ENCODE measurements around the gene FSHR. TPM values are rescaled to one million over a fixed set of nuclear protein-coding genes. Genes with fewer than 3 reads are reported as not detected.

The FSHR gene
- total and polyA plus RNA-seq, 9 donors: 0.22 to 4.0 (median 1.8) TPM

DNA sequence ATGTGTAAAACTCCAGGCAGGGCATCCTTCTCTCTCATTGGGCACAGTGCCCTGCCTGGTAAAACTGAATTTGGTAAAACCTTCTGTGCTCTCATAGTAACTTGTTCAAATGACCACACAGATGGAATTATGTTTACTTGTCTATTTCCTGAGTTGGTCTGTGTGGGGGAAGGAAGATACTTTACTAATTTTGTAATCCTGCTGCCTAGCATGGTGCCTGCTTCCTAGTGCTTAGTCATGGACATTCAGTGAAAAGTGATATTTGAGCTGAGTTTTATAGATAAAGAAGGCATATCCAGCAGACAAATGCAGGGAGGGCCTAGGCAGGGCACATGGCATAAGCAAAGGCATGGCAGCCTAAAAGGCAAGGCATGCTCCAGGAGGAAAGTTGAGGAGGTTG is 199.4 kb downstream of the FSHR start:
- no peaks in the 10 kb centered on the region for H3K27me3 ChIP-seq
- TF ChIP-seq EP300 (IDR thresholded peaks at IDR 0.05): no peak
- no peak for TF ChIP-seq POLR2A (IDR thresholded peaks at IDR 0.05)
- TF ChIP-seq, protein P1, sequence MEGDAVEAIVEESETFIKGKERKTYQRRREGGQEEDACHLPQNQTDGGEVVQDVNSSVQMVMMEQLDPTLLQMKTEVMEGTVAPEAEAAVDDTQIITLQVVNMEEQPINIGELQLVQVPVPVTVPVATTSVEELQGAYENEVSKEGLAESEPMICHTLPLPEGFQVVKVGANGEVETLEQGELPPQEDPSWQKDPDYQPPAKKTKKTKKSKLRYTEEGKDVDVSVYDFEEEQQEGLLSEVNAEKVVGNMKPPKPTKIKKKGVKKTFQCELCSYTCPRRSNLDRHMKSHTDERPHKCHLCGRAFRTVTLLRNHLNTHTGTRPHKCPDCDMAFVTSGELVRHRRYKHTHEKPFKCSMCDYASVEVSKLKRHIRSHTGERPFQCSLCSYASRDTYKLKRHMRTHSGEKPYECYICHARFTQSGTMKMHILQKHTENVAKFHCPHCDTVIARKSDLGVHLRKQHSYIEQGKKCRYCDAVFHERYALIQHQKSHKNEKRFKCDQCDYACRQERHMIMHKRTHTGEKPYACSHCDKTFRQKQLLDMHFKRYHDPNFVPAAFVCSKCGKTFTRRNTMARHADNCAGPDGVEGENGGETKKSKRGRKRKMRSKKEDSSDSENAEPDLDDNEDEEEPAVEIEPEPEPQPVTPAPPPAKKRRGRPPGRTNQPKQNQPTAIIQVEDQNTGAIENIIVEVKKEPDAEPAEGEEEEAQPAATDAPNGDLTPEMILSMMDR (IDR thresholded peaks at IDR 0.05): no peak
- no peak overlapping the region for H3K4me3 ChIP-seq

DNA sequence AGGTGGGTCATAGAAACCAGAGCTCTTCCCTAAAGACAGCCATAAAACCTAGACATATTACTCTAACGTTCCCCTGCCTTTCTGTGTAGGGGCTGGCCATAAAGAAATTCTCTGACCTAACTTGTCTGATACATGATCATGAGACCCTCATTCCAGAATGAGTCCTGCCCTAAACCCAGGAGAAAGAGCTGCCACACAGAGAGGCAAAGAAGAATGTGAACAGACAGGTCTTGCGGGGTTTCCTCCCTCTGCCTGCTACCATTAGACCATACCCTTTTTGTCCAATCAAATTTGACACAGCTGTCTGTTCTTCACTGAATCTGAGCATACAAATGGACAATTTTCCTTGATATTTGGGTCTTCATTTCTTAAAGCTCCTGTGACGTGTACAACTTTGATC is 200.0 kb downstream of the FSHR start:
- intact Hi-C loops (cut with DNase I): no loop called here
- 86 to 87% (median 87%) methylated on average over 3 of the region's 3 CpGs for WGBS, 3 donors
- H3K36me3 ChIP-seq: no peaks in the 10 kb centered on the region
- TF ChIP-seq, protein P1 (IDR thresholded peaks at IDR 0.05): no peak
- TF ChIP-seq EP300 (IDR thresholded peaks at IDR 0.05) (no peak), POLR2A (IDR thresholded peaks at IDR 0.05) (no peak)
- H3K9me3 ChIP-seq: no peaks in the 10 kb centered on the region
- H3K27me3 ChIP-seq: no peaks in the 10 kb centered on the region
- no peak overlapping the region for H3K4me3 ChIP-seq
- no peak for DNase-seq
- H3K27ac ChIP-seq: no peak overlapping the region
- no peaks in the 10 kb centered on the region for H3K4me1 ChIP-seq (ENCODE audit: insufficient read depth)

More for the DNA sequence above, 199.4 kb downstream of the FSHR start:
- H3K27ac ChIP-seq: no peak overlapping the region
- H3K4me1 ChIP-seq (ENCODE audit: insufficient read depth): no peaks in the 10 kb centered on the region
- no peaks in the 10 kb centered on the region for H3K36me3 ChIP-seq
- intact Hi-C loops (cut with DNase I): no loop called here
- no peak for DNase-seq
- H3K9me3 ChIP-seq: no peaks in the 10 kb centered on the region

- TF ChIP-seq POLR2A (IDR thresholded peaks at IDR 0.05) (no peak), EP300 (IDR thresholded peaks at IDR 0.05) (no peak)
- TF ChIP-seq, protein P1 (IDR thresholded peaks at IDR 0.05): no peak
- DNase-seq: no peak
- WGBS, 3 donors: 48 to 77% (median 72%) methylated on average over 3 of the region's 3 CpGs
- Histone ChIP-seq H3K27me3 (no peaks in the 10 kb centered on the region), H3K36me3 (no peaks in the 10 kb centered on the region), H3K4me3 (no peak overlapping the region), H3K4me1 (ENCODE audit: insufficient read depth) (peaks cover 2% of the 10 kb centered on the region), H3K27ac (no peak overlapping the region), H3K9me3 (no peaks in the 10 kb centered on the region)
- intact Hi-C loops (cut with DNase I): no loop called here
Observed at GRCh38 chr2:48952614-48953013, 201.7 kb downstream of the FSHR start.

DNA sequence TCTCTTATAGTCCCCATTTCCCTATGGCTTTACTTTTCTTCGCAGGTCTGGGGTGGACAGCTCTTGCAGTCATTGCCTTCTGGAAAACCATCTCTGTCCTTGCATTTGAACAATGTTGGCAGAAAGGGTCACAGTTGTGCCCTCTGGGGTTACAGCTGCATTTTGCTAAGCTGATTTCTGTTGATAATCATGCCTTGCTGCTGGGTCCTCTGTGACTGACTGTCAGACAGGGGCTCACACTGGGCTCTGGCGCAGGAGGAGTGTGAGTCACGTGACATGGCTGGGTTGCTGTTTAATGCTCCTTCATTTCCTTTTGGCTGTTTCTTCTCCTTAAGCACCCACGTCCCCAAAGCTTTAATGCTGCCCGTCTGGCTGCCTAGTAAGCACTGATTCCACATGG is 202.2 kb downstream of the FSHR start:
- WGBS, 3 donors: 67 to 74% (median 73%) methylated on average over 5 of the region's 5 CpGs
- intact Hi-C loops (cut with DNase I): no loop called here
- DNase-seq: no peak
- no peaks in the 10 kb centered on the region for H3K36me3 ChIP-seq
- H3K27ac ChIP-seq: no peak overlapping the region
- H3K27me3 ChIP-seq: no peaks in the 10 kb centered on the region
- TF ChIP-seq EP300 (IDR thresholded peaks at IDR 0.05) (no peak), POLR2A (IDR thresholded peaks at IDR 0.05) (no peak)
- TF ChIP-seq, protein P1 (IDR thresholded peaks at IDR 0.05): no peak
- H3K9me3 ChIP-seq: no peaks in the 10 kb centered on the region
- no peak overlapping the region for H3K4me3 ChIP-seq
- peaks cover 2% of the 10 kb centered on the region for H3K4me1 ChIP-seq (ENCODE audit: insufficient read depth)
